Suppressor macrophage treated with lipopolysaccharide for 1 hour (primary cell): ENCODE data around the gene GALNT10.

Experiments
- DNase-seq, 3 donors: peaks; one replicate each; pipeline ENCODE4 v3.0.0-alpha.2; 2020 to 2022

Gene GALNT10

GRCh38 chr5:154190595-154191304 is at the start of gene GALNT10:
Gene GALNT10, plus strand, starts transcription at chr5:154190733. Its CDS starts 134 bp downstream, at chr5:154190867.
- DNase-seq: peak; percentile 82 to 94 (median 90)

GRCh38 chr5:154141745-154142221 is 48.8 kb upstream of the GALNT10 start:
- no peak for DNase-seq

GRCh38 chr5:154143211-154143641 is 47.3 kb upstream of the GALNT10 start:
- no peak for DNase-seq

- peak in 1 of 3 donors; percentile 14 for DNase-seq
These were observed 45.3 kb upstream of the GALNT10 start for GRCh38 chr5:154145268-154145667.

GRCh38 chr5:154146409-154146808 is 44.1 kb upstream of the GALNT10 start:
- DNase-seq: no peak

- DNase-seq: peak in 2 of 3 donors; percentile 4 to 18
These were observed 42.9 kb upstream of the GALNT10 start for GRCh38 chr5:154147666-154148065.

- peak in 1 of 3 donors; percentile 13 for DNase-seq
These were observed 40.1 kb upstream of the GALNT10 start for GRCh38 chr5:154150471-154150870.

- DNase-seq: peak in 1 of 3 donors; percentile 23
These were observed 32.8 kb upstream of the GALNT10 start for GRCh38 chr5:154157483-154158378.

GRCh38 chr5:154158379-154158737 is 32.2 kb upstream of the GALNT10 start:
- DNase-seq: no peak

GRCh38 chr5:154159343-154159742 is 31.2 kb upstream of the GALNT10 start:
- no peak for DNase-seq

GRCh38 chr5:154162539-154163151 is 27.9 kb upstream of the GALNT10 start:
- no peak for DNase-seq

- no peak for DNase-seq
These were observed 26.9 kb upstream of the GALNT10 start for GRCh38 chr5:154163327-154164248.

GRCh38 chr5:154164249-154164581 is 26.3 kb upstream of the GALNT10 start:
- DNase-seq: no peak

GRCh38 chr5:154165886-154166285 is 24.6 kb upstream of the GALNT10 start:
- no peak for DNase-seq

- no peak for DNase-seq
These were observed 23.4 kb upstream of the GALNT10 start for GRCh38 chr5:154166901-154167791.

GRCh38 chr5:154168395-154168794 is 22.1 kb upstream of the GALNT10 start:
- no peak for DNase-seq

- no peak for DNase-seq
These were observed 17.7 kb upstream of the GALNT10 start for GRCh38 chr5:154172785-154173184.

GRCh38 chr5:154174091-154174490 is 16.4 kb upstream of the GALNT10 start:
- no peak for DNase-seq

GRCh38 chr5:154176181-154176580 is 14.4 kb upstream of the GALNT10 start:
- no peak for DNase-seq

- DNase-seq: peak; percentile 62 to 64 (median 63)
These were observed 11.9 kb upstream of the GALNT10 start for GRCh38 chr5:154178661-154179060.
